ENCODE results near the gene COL4A6.

Gene COL4A6

DNA sequence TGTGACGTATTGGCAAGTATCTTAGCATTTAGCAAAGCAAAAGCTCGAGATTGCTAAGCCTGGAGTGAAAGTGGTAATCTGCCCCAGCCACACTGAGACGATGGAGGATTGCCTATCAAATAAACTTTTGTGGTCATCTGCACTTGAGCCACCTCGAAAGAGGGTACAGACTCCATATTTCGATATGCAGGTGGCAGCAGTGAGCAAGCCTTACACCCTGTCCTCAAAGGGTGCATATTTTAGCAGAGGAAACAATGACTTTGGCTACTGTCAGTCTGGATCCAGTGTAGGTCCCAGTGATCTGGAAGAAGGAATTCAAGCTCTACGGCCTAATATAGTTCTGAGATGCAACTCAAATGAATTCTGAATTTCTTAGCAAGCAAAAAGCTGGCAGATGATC, 192.8 kb downstream of the COL4A6 start:
- TF ChIP-seq ISL1 (CRISPR knock-in tag; IDR thresholded peaks at IDR 0.05): no peak
- TF ChIP-seq SNAI2 (CRISPR knock-in tag; IDR thresholded peaks at IDR 0.05): no peak
- TF ChIP-seq, protein P1, sequence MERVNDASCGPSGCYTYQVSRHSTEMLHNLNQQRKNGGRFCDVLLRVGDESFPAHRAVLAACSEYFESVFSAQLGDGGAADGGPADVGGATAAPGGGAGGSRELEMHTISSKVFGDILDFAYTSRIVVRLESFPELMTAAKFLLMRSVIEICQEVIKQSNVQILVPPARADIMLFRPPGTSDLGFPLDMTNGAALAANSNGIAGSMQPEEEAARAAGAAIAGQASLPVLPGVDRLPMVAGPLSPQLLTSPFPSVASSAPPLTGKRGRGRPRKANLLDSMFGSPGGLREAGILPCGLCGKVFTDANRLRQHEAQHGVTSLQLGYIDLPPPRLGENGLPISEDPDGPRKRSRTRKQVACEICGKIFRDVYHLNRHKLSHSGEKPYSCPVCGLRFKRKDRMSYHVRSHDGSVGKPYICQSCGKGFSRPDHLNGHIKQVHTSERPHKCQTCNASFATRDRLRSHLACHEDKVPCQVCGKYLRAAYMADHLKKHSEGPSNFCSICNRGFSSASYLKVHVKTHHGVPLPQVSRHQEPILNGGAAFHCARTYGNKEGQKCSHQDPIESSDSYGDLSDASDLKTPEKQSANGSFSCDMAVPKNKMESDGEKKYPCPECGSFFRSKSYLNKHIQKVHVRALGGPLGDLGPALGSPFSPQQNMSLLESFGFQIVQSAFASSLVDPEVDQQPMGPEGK (CRISPR knock-in tag; IDR thresholded peaks at IDR 0.05; ENCODE audit: borderline replicate concordance): no peak
- TF ChIP-seq, protein P2, sequence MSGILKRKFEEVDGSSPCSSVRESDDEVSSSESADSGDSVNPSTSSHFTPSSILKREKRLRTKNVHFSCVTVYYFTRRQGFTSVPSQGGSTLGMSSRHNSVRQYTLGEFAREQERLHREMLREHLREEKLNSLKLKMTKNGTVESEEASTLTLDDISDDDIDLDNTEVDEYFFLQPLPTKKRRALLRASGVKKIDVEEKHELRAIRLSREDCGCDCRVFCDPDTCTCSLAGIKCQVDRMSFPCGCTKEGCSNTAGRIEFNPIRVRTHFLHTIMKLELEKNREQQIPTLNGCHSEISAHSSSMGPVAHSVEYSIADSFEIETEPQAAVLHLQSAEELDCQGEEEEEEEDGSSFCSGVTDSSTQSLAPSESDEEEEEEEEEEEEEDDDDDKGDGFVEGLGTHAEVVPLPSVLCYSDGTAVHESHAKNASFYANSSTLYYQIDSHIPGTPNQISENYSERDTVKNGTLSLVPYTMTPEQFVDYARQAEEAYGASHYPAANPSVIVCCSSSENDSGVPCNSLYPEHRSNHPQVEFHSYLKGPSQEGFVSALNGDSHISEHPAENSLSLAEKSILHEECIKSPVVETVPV (CRISPR knock-in tag; IDR thresholded peaks at IDR 0.05): no peak
- TF ChIP-seq ZC3H10 (CRISPR knock-in tag; IDR thresholded peaks at IDR 0.05): no peak
- no peak for TF ChIP-seq ZFP30 (CRISPR knock-in tag; IDR thresholded peaks at IDR 0.05)
- no peak for TF ChIP-seq GLIS3 (CRISPR knock-in tag; IDR thresholded peaks at IDR 0.05)
- TF ChIP-seq, protein P3, sequence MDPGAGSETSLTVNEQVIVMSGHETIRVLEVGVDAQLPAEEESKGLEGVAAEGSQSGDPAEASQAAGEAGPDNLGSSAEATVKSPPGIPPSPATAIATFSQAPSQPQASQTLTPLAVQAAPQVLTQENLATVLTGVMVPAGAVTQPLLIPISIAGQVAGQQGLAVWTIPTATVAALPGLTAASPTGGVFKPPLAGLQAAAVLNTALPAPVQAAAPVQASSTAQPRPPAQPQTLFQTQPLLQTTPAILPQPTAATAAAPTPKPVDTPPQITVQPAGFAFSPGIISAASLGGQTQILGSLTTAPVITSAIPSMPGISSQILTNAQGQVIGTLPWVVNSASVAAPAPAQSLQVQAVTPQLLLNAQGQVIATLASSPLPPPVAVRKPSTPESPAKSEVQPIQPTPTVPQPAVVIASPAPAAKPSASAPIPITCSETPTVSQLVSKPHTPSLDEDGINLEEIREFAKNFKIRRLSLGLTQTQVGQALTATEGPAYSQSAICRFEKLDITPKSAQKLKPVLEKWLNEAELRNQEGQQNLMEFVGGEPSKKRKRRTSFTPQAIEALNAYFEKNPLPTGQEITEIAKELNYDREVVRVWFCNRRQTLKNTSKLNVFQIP (CRISPR knock-in tag; IDR thresholded peaks at IDR 0.05; ENCODE audit: borderline replicate concordance, low read depth): no peak
- TF ChIP-seq PPARA (CRISPR knock-in tag; IDR thresholded peaks at IDR 0.05; ENCODE audit: borderline replicate concordance): no peak
- no peak for TF ChIP-seq BACH2 (CRISPR knock-in tag; IDR thresholded peaks at IDR 0.05; ENCODE audit: borderline replicate concordance)
- TF ChIP-seq TOX (CRISPR knock-in tag; IDR thresholded peaks at IDR 0.05; ENCODE audit: borderline replicate concordance): no peak
- no peak for TF ChIP-seq ZFP3 (CRISPR knock-in tag; IDR thresholded peaks at IDR 0.05)
- TF ChIP-seq ESRRG (CRISPR knock-in tag; IDR thresholded peaks at IDR 0.05): no peak
- no peak for TF ChIP-seq CSDC2 (CRISPR knock-in tag; IDR thresholded peaks at IDR 0.05)
- no peak for TF ChIP-seq ZNF565 (CRISPR knock-in tag; conservative IDR thresholded peaks at IDR 0.05; ENCODE audit: low read depth)
- TF ChIP-seq OSR1 (CRISPR knock-in tag; IDR thresholded peaks at IDR 0.05): no peak
- TF ChIP-seq RARB (CRISPR knock-in tag; IDR thresholded peaks at IDR 0.05): no peak
- TF ChIP-seq, protein P4, sequence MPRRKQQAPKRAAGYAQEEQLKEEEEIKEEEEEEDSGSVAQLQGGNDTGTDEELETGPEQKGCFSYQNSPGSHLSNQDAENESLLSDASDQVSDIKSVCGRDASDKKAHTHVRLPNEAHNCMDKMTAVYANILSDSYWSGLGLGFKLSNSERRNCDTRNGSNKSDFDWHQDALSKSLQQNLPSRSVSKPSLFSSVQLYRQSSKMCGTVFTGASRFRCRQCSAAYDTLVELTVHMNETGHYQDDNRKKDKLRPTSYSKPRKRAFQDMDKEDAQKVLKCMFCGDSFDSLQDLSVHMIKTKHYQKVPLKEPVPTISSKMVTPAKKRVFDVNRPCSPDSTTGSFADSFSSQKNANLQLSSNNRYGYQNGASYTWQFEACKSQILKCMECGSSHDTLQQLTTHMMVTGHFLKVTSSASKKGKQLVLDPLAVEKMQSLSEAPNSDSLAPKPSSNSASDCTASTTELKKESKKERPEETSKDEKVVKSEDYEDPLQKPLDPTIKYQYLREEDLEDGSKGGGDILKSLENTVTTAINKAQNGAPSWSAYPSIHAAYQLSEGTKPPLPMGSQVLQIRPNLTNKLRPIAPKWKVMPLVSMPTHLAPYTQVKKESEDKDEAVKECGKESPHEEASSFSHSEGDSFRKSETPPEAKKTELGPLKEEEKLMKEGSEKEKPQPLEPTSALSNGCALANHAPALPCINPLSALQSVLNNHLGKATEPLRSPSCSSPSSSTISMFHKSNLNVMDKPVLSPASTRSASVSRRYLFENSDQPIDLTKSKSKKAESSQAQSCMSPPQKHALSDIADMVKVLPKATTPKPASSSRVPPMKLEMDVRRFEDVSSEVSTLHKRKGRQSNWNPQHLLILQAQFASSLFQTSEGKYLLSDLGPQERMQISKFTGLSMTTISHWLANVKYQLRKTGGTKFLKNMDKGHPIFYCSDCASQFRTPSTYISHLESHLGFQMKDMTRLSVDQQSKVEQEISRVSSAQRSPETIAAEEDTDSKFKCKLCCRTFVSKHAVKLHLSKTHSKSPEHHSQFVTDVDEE (CRISPR knock-in tag; IDR thresholded peaks at IDR 0.05): no peak
- no peak for TF ChIP-seq ZNF8 (CRISPR knock-in tag; IDR thresholded peaks at IDR 0.05)
- TF ChIP-seq CREB5 (CRISPR knock-in tag; IDR thresholded peaks at IDR 0.05; ENCODE audit: low read depth): no peak
- no peak for ATAC-seq

DNA sequence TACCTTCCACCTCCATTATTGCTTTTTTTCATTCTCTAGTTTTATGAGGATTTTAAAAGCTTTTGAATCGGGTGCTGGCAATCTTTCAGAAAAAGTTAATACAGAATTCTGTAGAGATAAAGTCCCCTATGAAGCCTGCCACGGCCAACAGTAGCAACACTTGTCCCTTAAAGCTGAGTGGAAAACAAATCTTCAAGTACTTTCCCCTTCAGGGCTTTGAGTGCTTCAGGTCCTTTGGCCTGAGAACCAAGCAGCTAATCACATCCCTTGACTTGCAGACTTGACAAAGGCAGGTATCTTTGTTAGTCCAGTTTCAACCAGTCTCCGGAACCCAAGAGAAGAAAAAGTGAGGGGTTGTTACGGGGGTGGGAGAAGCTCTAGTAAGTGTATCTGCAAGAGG, 202.2 kb downstream of the COL4A6 start:
- no peak for ATAC-seq
- no peak for TF ChIP-seq TCF4 (CRISPR knock-in tag; IDR thresholded peaks at IDR 0.05; ENCODE audit: borderline replicate concordance)
- no peak for TF ChIP-seq ZFP3 (CRISPR knock-in tag; IDR thresholded peaks at IDR 0.05)

DNA sequence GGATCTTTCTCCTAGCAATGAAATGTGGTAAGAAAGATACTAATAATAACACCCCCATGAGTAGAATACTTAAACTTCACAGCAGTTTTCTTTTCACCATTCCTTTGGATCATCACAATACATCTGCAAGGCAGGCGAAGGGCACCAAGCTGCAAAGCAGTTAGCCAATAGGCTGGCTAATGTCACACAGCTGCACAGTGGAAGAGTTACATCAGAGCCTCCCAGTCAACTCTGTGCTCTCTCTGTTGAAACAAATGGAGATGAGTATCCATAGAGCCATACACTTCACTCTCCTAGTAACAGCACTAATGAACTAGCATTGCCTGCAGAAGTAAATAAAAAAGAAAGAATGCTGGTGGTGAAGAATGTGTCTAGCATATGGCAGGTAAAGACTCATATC, 207.6 kb downstream of the COL4A6 start:
- no peak for ATAC-seq
- TF ChIP-seq OSR1 (CRISPR knock-in tag; IDR thresholded peaks at IDR 0.05) (no peak), ARNTL (CRISPR knock-in tag; IDR thresholded peaks at IDR 0.05; ENCODE audit: borderline replicate concordance, low read depth) (no peak), ESRRG (CRISPR knock-in tag; IDR thresholded peaks at IDR 0.05) (no peak), ZNF70 (CRISPR knock-in tag; IDR thresholded peaks at IDR 0.05) (no peak), TOX (CRISPR knock-in tag; IDR thresholded peaks at IDR 0.05; ENCODE audit: borderline replicate concordance) (no peak), CREB5 (CRISPR knock-in tag; IDR thresholded peaks at IDR 0.05; ENCODE audit: low read depth) (no peak), ZFP3 (CRISPR knock-in tag; IDR thresholded peaks at IDR 0.05) (no peak), RARB (CRISPR knock-in tag; IDR thresholded peaks at IDR 0.05) (no peak), ZFP30 (CRISPR knock-in tag; IDR thresholded peaks at IDR 0.05) (no peak)
- TF ChIP-seq, protein P4 (CRISPR knock-in tag; IDR thresholded peaks at IDR 0.05): no peak
- TF ChIP-seq, protein P3 (CRISPR knock-in tag; IDR thresholded peaks at IDR 0.05; ENCODE audit: borderline replicate concordance, low read depth): no peak
